Inflammatory macrophage treated with lipopolysaccharide for 1 hour (primary cell): ENCODE data around the gene NEURL1.
A peak's percentile ranks its signal among the peaks of the same experiment; 100 is the strongest.

ENCODE experiments used
- DNase-seq, 2 donors: peaks; one replicate each; pipeline ENCODE4 v3.0.0-alpha.2; 2020 to 2022

Gene NEURL1

GRCh38 chr10:103548581-103549348 lies 55.3 kb downstream of the NEURL1 start:
- no peak for DNase-seq

GRCh38 chr10:103549349-103549685 lies 55.8 kb downstream of the NEURL1 start:
- no peak for DNase-seq

GRCh38 chr10:103550229-103550628 lies 56.7 kb downstream of the NEURL1 start:
- no peak for DNase-seq

- peak; percentile 93 to 96 for DNase-seq
These were observed 58.4 kb downstream of the NEURL1 start for GRCh38 chr10:103551619-103552602.

GRCh38 chr10:103552856-103553742 lies 59.6 kb downstream of the NEURL1 start:
- no peak for DNase-seq

GRCh38 chr10:103553743-103554487 lies 60.4 kb downstream of the NEURL1 start:
- DNase-seq = peak; percentile 63 to 66

GRCh38 chr10:103554488-103555324 lies 61.2 kb downstream of the NEURL1 start:
- peak; percentile 59 to 60 for DNase-seq

- no peak for DNase-seq
These were observed 61.8 kb downstream of the NEURL1 start for GRCh38 chr10:103555325-103555649.

GRCh38 chr10:103555712-103556111 lies 62.2 kb downstream of the NEURL1 start:
- no peak for DNase-seq

- no peak for DNase-seq
These were observed 63.0 kb downstream of the NEURL1 start for GRCh38 chr10:103556383-103557007.

- no peak for DNase-seq
These were observed 64.0 kb downstream of the NEURL1 start for GRCh38 chr10:103557455-103557854.

GRCh38 chr10:103558911-103559310 lies 65.4 kb downstream of the NEURL1 start:
- peak in 1 of 2 donors; percentile 15 for DNase-seq

GRCh38 chr10:103559776-103560175 lies 66.3 kb downstream of the NEURL1 start:
- DNase-seq = no peak

GRCh38 chr10:103560886-103561285 lies 67.4 kb downstream of the NEURL1 start:
- no peak for DNase-seq

GRCh38 chr10:103562383-103562782 lies 68.9 kb downstream of the NEURL1 start:
- no peak for DNase-seq

- DNase-seq = no peak
These were observed 70.0 kb downstream of the NEURL1 start for GRCh38 chr10:103563231-103564115.

GRCh38 chr10:103564116-103564501 lies 70.6 kb downstream of the NEURL1 start:
- peak in 1 of 2 donors; percentile 50 for DNase-seq

- peak in 1 of 2 donors; percentile 80 for DNase-seq
These were observed 71.4 kb downstream of the NEURL1 start for GRCh38 chr10:103564776-103565520.

GRCh38 chr10:103566536-103566935 lies 73.0 kb downstream of the NEURL1 start:
- DNase-seq = no peak
